ENCODE results near the gene SNX13.

Gene SNX13

GRCh38 chr7:17944720-17945119 lies 4.4 kb upstream of the SNX13 start:
- Histone ChIP-seq H3K79me2 (ENCODE audit: low read length) (peaks cover 5% of the 10 kb centered on the region), H3K9me3 (replicated peaks; ENCODE audit: insufficient read depth, low read length) (no peaks in the 10 kb centered on the region), H3K36me3 (replicated peaks; ENCODE audit: insufficient read depth, low read length) (no peaks in the 10 kb centered on the region), H3K4me2 (ENCODE audit: low read depth, low read length) (no peak overlapping the region), H3K9ac (ENCODE audit: low read length) (no peak overlapping the region), H3K27me3 (replicated peaks; ENCODE audit: insufficient read depth, low read length) (peaks cover 15% of the 10 kb centered on the region), H4K20me1 (ENCODE audit: insufficient read depth, low read length) (no peaks in the 10 kb centered on the region), H3K4me3 (ENCODE audit: low read length) (no peak overlapping the region), H3K27ac (ENCODE audit: low read length) (no peak overlapping the region), H3K4me1 (ENCODE audit: low read length) (0 out of 2 replicates have a peak, but pooled peaks cover 14% of the 10 kb centered on the region), H2AFZ (ENCODE audit: low read length) (no peak overlapping the region), H3K9me2 (replicated peaks; ENCODE audit: insufficient read depth, low read length) (no peaks in the 10 kb centered on the region), H3F3A (ENCODE audit: insufficient read depth, low read length) (peaks cover under 1% of the 10 kb centered on the region; the same call in 1 of the 2 replicates)
- DNase-seq: no peak
- TF ChIP-seq EZH2phosphoT487 (IDR thresholded peaks at IDR 0.05; ENCODE audit: low read length): no peak
- TF ChIP-seq CTCF (IDR thresholded peaks at IDR 0.05; ENCODE audit: low read length): peak; percentile 32

- H3F3A ChIP-seq (ENCODE audit: insufficient read depth, low read length): peaks cover 10% of the 10 kb centered on the region; the same call in 1 of the 2 replicates
- no peak overlapping the region for H3K4me2 ChIP-seq (ENCODE audit: low read depth, low read length)
- H3K4me3 ChIP-seq (ENCODE audit: low read length): no peak overlapping the region
- peaks cover 22% of the 10 kb centered on the region for H3K79me2 ChIP-seq (ENCODE audit: low read length)
- no peak overlapping the region for H3K9ac ChIP-seq (ENCODE audit: low read length)
- no peak for DNase-seq
- no peaks in the 10 kb centered on the region for H3K36me3 ChIP-seq (replicated peaks; ENCODE audit: insufficient read depth, low read length)
- H3K9me2 ChIP-seq (replicated peaks; ENCODE audit: insufficient read depth, low read length): no peaks in the 10 kb centered on the region
- 0 out of 2 replicates have a peak, but pooled peaks cover 14% of the 10 kb centered on the region for H3K4me1 ChIP-seq (ENCODE audit: low read length)
- no peak for TF ChIP-seq EZH2 (optimal IDR thresholded peaks at IDR 0.05; ENCODE audit: low read depth, low read length)
- TF ChIP-seq EZH2phosphoT487 (IDR thresholded peaks at IDR 0.05; ENCODE audit: low read length): no peak
- no peak for TF ChIP-seq CTCF (IDR thresholded peaks at IDR 0.05; ENCODE audit: low read length)
- H4K20me1 ChIP-seq (ENCODE audit: insufficient read depth, low read length): no peaks in the 10 kb centered on the region
- H3K9me3 ChIP-seq (replicated peaks; ENCODE audit: insufficient read depth, low read length): no peaks in the 10 kb centered on the region
- H2AFZ ChIP-seq (ENCODE audit: low read length): no peak overlapping the region
- peaks cover 11% of the 10 kb centered on the region for H3K27me3 ChIP-seq (replicated peaks; ENCODE audit: insufficient read depth, low read length)
- no peak overlapping the region for H3K27ac ChIP-seq (ENCODE audit: low read length)
Measured at GRCh38 chr7:17943006-17943405, 2.7 kb upstream of the SNX13 start.

GRCh38 chr7:17942231-17942630 lies 1.9 kb upstream of the SNX13 start:
- H4K20me1 ChIP-seq (ENCODE audit: insufficient read depth, low read length): no peaks in the 10 kb centered on the region
- no peak overlapping the region for H3K4me2 ChIP-seq (ENCODE audit: low read depth, low read length)
- no peaks in the 10 kb centered on the region for H3K9me3 ChIP-seq (replicated peaks; ENCODE audit: insufficient read depth, low read length)
- no peaks in the 10 kb centered on the region for H3K36me3 ChIP-seq (replicated peaks; ENCODE audit: insufficient read depth, low read length)
- peaks cover 10% of the 10 kb centered on the region; the same call in 1 of the 2 replicates for H3F3A ChIP-seq (ENCODE audit: insufficient read depth, low read length)
- no peaks in the 10 kb centered on the region for H3K9me2 ChIP-seq (replicated peaks; ENCODE audit: insufficient read depth, low read length)
- H3K79me2 ChIP-seq (ENCODE audit: low read length): peaks cover 30% of the 10 kb centered on the region
- H2AFZ ChIP-seq (ENCODE audit: low read length): no peak overlapping the region
- no peak overlapping the region for H3K9ac ChIP-seq (ENCODE audit: low read length)
- no peak overlapping the region for H3K4me3 ChIP-seq (ENCODE audit: low read length)
- H3K27ac ChIP-seq (ENCODE audit: low read length): no peak overlapping the region
- no peak for DNase-seq
- no peak for TF ChIP-seq CTCF (IDR thresholded peaks at IDR 0.05; ENCODE audit: low read length)
- TF ChIP-seq EZH2 (optimal IDR thresholded peaks at IDR 0.05; ENCODE audit: low read depth, low read length): no peak
- TF ChIP-seq EZH2phosphoT487 (IDR thresholded peaks at IDR 0.05; ENCODE audit: low read length): no peak
- H3K4me1 ChIP-seq (ENCODE audit: low read length): peaks cover 16% of the 10 kb centered on the region; the same call in 1 of the 2 replicates
- peaks cover 3% of the 10 kb centered on the region; the same call in 1 of the 2 replicates for H3K27me3 ChIP-seq (replicated peaks; ENCODE audit: insufficient read depth, low read length)
